GM10266 (cell line): Measurements from ENCODE around the gene GJC2.
"Not testable (repeated sequence)": the region's sequence is repeated elsewhere in the genome, so short reads cannot be mapped to it uniquely, and the experiment has no call there.

Source experiments
- DNase-seq: peaks from one replicate; pipeline ENCODE4 v3.0.0; 2012; ENCODE audit errors: extremely low spot score
- TF ChIP-seq, protein P1 (sequence below): IDR thresholded peaks from 2 replicates; pipeline ENCODE4 v1.5.1; 2012; ENCODE audit warnings: mild to moderate bottlenecking, low read depth; ENCODE audit not compliant: control insufficient read depth, insufficient read depth; ENCODE audit errors: missing control alignments

Gene GJC2

DNA sequence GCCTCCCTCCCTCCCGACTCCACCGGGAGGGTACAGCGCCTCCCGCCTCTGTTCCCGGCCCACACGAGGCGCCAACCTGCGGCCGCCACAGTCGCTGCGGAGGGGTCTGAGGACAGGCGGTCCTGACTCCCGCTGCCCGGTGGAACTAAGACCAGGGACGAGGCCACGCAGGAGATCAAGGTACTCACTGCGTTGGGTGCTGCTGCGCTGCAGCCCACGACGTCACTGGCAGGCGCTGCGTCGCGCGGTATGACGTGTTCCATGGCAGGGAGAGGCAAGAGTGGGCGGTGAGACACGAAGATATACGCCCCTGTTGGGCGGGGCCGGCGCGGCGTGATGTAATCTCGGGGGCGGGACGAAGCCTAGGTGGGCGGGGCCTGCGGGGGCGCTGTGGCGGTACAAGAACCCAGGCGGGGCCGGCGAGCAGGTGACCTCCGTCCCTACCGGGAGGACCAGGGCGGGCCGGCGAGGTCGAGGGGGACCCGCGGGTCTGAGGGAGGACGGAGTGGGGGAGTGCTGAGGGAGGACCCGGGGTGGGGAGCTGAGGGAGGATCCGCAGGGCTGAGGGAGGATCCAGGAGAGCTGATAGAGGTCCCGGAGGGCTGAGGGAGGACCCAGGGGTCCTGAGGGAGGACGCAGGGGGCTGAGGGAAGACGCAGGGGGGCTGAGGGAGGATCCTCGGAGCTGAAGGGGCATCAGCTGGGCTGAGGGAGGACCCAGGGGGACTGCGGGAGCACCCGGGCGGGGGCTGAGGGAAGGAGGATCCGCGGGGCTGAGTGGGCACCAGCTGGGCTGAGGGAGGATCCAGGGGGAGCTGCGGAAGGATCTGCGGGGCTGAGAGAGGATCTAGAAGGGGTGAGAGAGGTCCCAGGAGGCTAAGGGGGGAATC is 40.4 kb upstream of the GJC2 start, which contains the start of gene MRPL55:
Gene MRPL55, minus strand, starts transcription at position 227 of the 889 bp plus-strand sequence. CDS start 1,039 bp downstream, outside the sequence.
- TF ChIP-seq, protein P1, sequence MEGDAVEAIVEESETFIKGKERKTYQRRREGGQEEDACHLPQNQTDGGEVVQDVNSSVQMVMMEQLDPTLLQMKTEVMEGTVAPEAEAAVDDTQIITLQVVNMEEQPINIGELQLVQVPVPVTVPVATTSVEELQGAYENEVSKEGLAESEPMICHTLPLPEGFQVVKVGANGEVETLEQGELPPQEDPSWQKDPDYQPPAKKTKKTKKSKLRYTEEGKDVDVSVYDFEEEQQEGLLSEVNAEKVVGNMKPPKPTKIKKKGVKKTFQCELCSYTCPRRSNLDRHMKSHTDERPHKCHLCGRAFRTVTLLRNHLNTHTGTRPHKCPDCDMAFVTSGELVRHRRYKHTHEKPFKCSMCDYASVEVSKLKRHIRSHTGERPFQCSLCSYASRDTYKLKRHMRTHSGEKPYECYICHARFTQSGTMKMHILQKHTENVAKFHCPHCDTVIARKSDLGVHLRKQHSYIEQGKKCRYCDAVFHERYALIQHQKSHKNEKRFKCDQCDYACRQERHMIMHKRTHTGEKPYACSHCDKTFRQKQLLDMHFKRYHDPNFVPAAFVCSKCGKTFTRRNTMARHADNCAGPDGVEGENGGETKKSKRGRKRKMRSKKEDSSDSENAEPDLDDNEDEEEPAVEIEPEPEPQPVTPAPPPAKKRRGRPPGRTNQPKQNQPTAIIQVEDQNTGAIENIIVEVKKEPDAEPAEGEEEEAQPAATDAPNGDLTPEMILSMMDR: no peak
- peak; percentile 95 for DNase-seq

DNA sequence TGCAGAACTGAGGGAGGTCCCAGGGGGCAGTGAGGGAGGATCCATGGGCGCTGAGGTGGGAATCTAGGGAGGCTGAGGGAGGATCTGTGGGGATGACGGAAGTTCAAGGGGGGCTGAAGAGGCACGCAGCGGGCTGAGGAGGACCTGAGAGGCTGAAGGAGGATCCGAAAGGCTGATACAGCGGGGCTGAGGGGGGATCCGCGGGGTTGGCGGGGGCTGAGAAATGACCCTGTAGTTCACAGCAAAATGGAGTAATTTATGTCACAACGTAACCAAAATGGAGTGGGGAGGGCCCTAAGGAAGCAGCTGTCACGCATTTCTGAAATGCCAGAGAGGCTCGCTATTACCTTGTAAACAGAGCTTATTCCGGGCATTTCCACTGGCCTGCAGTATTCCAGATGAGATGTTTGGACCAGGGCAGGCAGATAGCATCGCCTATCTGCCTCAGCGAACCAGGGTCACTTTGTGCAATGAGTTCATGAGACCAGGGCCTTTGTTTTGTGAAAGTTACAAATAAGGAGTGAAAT is 39.7 kb upstream of the GJC2 start:
- DNase-seq: peak; percentile 16
- TF ChIP-seq, protein P1: no peak

DNA sequence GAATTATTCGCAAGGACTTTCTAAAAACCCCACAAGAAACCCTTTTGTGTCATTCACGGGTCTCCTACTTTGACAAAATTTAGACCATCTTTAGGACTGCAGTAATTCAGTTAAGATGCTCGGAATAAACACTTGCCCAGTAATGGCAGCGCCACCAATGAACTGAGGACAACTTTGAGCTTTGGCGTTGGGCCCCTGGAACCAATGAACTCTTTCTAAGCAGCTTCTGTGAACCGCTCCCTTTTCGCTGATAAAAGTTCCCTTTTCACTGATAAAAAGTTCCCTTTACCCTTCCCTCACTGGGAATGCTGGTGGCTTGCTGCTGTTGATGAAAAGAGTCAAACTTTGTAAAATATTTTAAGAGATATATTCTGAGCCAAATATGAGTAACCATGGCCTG is 39.2 kb upstream of the GJC2 start:
- no peak for DNase-seq
- TF ChIP-seq, protein P1: no peak

DNA sequence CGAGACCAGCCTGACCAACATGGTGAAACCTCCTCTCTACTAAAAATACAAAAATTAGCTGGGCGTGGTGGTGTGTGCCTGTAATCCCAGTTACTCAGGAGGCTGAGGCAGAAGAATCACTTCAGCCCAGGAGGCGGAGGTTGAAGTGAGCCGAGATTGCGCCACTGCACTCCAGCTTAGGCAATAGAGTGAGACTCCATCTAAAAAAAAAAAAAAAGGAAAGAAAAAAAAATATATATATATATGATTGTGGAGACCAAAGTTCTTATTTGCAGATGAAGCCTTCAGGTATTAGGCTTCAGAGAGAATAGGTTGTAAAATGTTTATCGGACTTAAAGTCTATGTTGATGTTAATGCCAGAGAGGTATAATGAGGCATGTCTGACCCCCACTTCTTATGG is 38.4 kb upstream of the GJC2 start:
- DNase-seq: not testable (repeated sequence)

DNA sequence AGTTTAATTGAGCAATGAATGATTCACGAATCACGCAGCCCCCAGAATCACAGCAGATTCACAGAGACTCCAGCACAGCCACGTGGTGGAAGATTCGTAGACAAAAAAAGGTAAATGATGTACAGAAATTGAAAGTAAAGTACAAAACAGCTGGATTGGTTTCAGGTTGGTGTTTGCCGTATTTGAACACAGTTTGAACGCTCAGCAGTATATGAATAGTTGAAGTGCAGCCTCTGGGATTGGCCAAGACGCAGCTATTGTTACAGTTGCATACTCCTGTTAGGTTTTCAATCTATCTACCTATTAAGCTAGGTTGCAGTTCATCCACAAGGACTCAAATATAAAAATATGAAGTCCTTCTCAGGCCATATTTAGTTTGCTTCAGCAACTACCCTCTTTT is 37.6 kb upstream of the GJC2 start:
- TF ChIP-seq, protein P1: no peak
- no peak for DNase-seq

DNA sequence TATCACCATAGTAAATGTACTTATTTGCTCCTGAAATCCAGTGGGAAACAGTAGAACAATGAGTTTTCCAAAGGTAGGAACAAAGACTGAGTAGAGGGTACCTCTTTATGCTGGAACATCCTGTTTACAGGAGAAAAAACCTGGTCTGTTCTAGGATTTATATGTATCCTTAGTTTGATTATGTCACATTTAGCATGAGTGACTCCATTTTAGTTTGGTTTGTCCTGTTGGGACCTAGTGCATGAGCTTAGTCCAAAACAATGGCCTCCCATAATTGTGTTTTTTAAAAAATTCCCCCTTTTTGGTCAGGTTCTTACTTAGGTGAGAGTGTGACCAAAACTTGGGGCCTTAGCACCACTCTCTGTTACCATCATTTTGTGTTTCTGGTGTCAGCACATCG is 37.1 kb upstream of the GJC2 start:
- TF ChIP-seq, protein P1: no peak
- no peak for DNase-seq

DNA sequence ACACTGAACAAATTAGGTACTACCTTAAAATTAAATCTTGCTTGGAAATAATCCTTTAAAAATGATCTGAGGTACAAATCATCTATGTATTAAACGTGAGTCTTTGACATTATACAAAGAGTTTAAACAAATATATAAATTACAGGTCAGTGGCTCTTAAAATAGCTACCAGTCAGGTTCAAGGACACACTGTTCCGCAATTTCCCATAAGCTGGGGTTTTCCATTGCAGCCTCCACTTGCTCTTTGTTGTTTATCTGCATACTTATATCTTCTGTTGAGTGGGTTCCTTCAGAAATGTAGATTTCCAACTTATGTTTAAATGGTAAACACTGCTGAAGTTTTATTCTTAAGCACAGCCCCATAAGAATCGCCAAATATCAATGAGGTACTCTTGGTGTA is 34.9 kb upstream of the GJC2 start:
- no peak for DNase-seq
- TF ChIP-seq, protein P1: no peak
